K562 (cell line): ENCODE data around the gene BICC1.

Experiments used
- ATF3 ChIP-seq, 2 experiments: fragments of 450-650 bp in 1 of 2; sonication (generic) in 1 of 2; formaldehyde crosslinking in 1 of 2; IDR thresholded peaks in 1 of 2; conservative IDR thresholded peaks in 1 of 2; 2 replicates each; pipeline versions ENCODE4 v1.6.1 to v1.8.1; 2016 to 2023; ENCODE audit warnings: mild to moderate bottlenecking in 2 of 2, moderate library complexity in 2 of 2, inconsistent platforms in 1 of 2, missing genetic modification reagents in 1 of 2
- KAT7 ChIP-seq: sonication (generic); formaldehyde crosslinking; IDR thresholded peaks from 2 replicates; pipeline ENCODE4 v1.8.0; 2022; ENCODE audit warnings: missing genetic modification reagents, mild to moderate bottlenecking, borderline replicate concordance
- NFYB ChIP-seq: IDR thresholded peaks from 2 replicates; pipeline ENCODE4 v1.6.1; 2011; ENCODE audit warnings: mild to moderate bottlenecking, moderate library complexity; ENCODE audit not compliant: insufficient read length; ENCODE audit errors: extremely low read depth

- TF ChIP-seq KAT7 (no peak), NFYB (no peak), ATF3 (IDR thresholded peaks at IDR 0.05) (no peak), ATF3 (CRISPR knock-in tag; conservative IDR thresholded peaks at IDR 0.05) (no peak)
Measured at GRCh38 chr10:58779594-58779993, 266.9 kb downstream of the BICC1 start.
